WTC11 (cell line): ENCODE measurements around the gene MSL1. TPM values are rescaled to one million over a fixed set of nuclear protein-coding genes. Genes with fewer than 3 reads are reported as not detected.

Source experiments
- ATAC-seq: fragments of 200-7000 bp; cut with Tn5 transposase; 2 replicates; pipeline ENCODE4 v1.10.0; 2021; ENCODE audit warnings: mild to moderate bottlenecking, moderate library complexity
- CTCF ChIA-PET: fragments of 300-600 bp; sonication (Branson Sonifier 250); formaldehyde crosslinking; loops from one replicate; lab custom pipeline; 2021; ENCODE audit warnings: antibody characterized with exemption; lab: Charles Lee
- POLR2A ChIA-PET: fragments of 350-600 bp; sonication (Branson Sonifier 250); formaldehyde crosslinking; loops from one replicate; lab custom pipeline; 2021; ENCODE audit warnings: antibody characterized with exemption; lab: Charles Lee
- DNase-seq: peaks from one replicate; pipeline ENCODE4 v3.0.0; 2021; ENCODE audit warnings: low spot score
- H3K27ac Mint-ChIP-seq: 2 replicates; pipeline ENCODE4 v1.8.0; 2021; ENCODE audit warnings: mixed read lengths
- H3K27me3 Mint-ChIP-seq: 2 replicates; pipeline ENCODE4 v1.8.0; 2021; ENCODE audit warnings: low read depth, mild to moderate bottlenecking, moderate library complexity, mixed read lengths
- H3K36me3 Mint-ChIP-seq: 2 replicates; pipeline ENCODE4 v1.8.0; 2021; ENCODE audit warnings: mixed read lengths
- H3K4me1 Mint-ChIP-seq: 2 replicates; pipeline ENCODE4 v1.8.0; 2022; ENCODE audit warnings: mixed read lengths
- H3K4me3 Mint-ChIP-seq: 2 replicates; pipeline ENCODE4 v1.8.0; 2021; ENCODE audit warnings: mild to moderate bottlenecking, moderate library complexity, mixed read lengths
- H3K9me3 Mint-ChIP-seq: 2 replicates; pipeline ENCODE4 v1.8.0; 2021; ENCODE audit warnings: mixed read lengths
- ATF1 ChIP-seq: sonication (generic); formaldehyde crosslinking; IDR thresholded peaks from 2 replicates; pipeline ENCODE4 v1.8.1; 2023; ENCODE audit warnings: mild to moderate bottlenecking, moderate library complexity, missing genetic modification reagents
- ATF3 ChIP-seq: sonication (generic); formaldehyde crosslinking; conservative IDR thresholded peaks from 2 replicates; pipeline ENCODE4 v1.8.1; 2022; ENCODE audit warnings: mild to moderate bottlenecking, missing genetic modification reagents
- ATF6 ChIP-seq: sonication (generic); formaldehyde crosslinking; IDR thresholded peaks from 2 replicates; pipeline ENCODE4 v1.8.1; 2023; ENCODE audit warnings: mild to moderate bottlenecking, missing genetic modification reagents
- HMGA2 ChIP-seq: fragments of 250-450 bp; sonication (Bioruptor Pico); IDR thresholded peaks from 2 replicates; pipeline ENCODE4 v1.4.0; 2021; ENCODE audit warnings: mild to moderate bottlenecking, moderate library complexity
- IRF1 ChIP-seq: sonication (generic); formaldehyde crosslinking; IDR thresholded peaks from 2 replicates; pipeline ENCODE4 v1.8.0; 2023; ENCODE audit warnings: missing genetic modification reagents
- IRF2 ChIP-seq: sonication (generic); formaldehyde crosslinking; IDR thresholded peaks from 2 replicates; pipeline ENCODE4 v1.8.0; 2022; ENCODE audit warnings: low read depth, missing genetic modification reagents, borderline replicate concordance
- JAZF1 ChIP-seq: fragments of 250-450 bp; sonication (Bioruptor Pico); IDR thresholded peaks from 2 replicates; pipeline ENCODE4 v1.9.0; 2021; ENCODE audit warnings: moderate library complexity, mild to moderate bottlenecking, inconsistent platforms
- JUN ChIP-seq: sonication (generic); formaldehyde crosslinking; IDR thresholded peaks from 2 replicates; pipeline ENCODE4 v1.8.0; 2023; ENCODE audit warnings: mild to moderate bottlenecking, missing genetic modification reagents
- KAT7 ChIP-seq: sonication (generic); formaldehyde crosslinking; IDR thresholded peaks from 2 replicates; pipeline ENCODE4 v1.8.1; 2023; ENCODE audit warnings: missing genetic modification reagents, mild to moderate bottlenecking, borderline replicate concordance
- NFE2L1 ChIP-seq: sonication (generic); formaldehyde crosslinking; IDR thresholded peaks from 2 replicates; pipeline ENCODE4 v1.8.1; 2023; ENCODE audit warnings: missing genetic modification reagents
- NR2C2 ChIP-seq: sonication (generic); formaldehyde crosslinking; IDR thresholded peaks from 2 replicates; pipeline ENCODE4 v1.8.0; 2022; ENCODE audit warnings: mild to moderate bottlenecking, missing genetic modification reagents
- PRDM15 ChIP-seq: sonication (generic); formaldehyde crosslinking; IDR thresholded peaks from 2 replicates; pipeline ENCODE4 v1.8.0; 2022; ENCODE audit warnings: missing genetic modification reagents
- PRRX2 ChIP-seq: fragments of 250-450 bp; sonication (Bioruptor Pico); IDR thresholded peaks from 2 replicates; pipeline ENCODE4 v1.8.0; 2021; ENCODE audit warnings: mild to moderate bottlenecking
- RELA ChIP-seq: sonication (generic); formaldehyde crosslinking; IDR thresholded peaks from 2 replicates; pipeline ENCODE4 v1.8.1; 2022; ENCODE audit warnings: missing genetic modification reagents, mild to moderate bottlenecking, borderline replicate concordance
- SP1 ChIP-seq: sonication (generic); formaldehyde crosslinking; conservative IDR thresholded peaks from 2 replicates; pipeline ENCODE4 v1.8.1; 2022; ENCODE audit warnings: missing genetic modification reagents
- USF1 ChIP-seq: sonication (generic); formaldehyde crosslinking; IDR thresholded peaks from 2 replicates; pipeline ENCODE4 v1.8.0; 2022; ENCODE audit warnings: mild to moderate bottlenecking, missing genetic modification reagents
- ZNF423 ChIP-seq: fragments of 250-450 bp; sonication (Bioruptor Pico); IDR thresholded peaks from 2 replicates; pipeline ENCODE4 v2.1.2; 2022; ENCODE audit warnings: mild to moderate bottlenecking, moderate library complexity
- ZNF532 ChIP-seq: fragments of 250-450 bp; sonication (Bioruptor Pico); IDR thresholded peaks from 2 replicates; pipeline ENCODE4 v1.9.0; 2021; ENCODE audit warnings: mild to moderate bottlenecking, borderline replicate concordance
- total RNA-seq: library from RNA; stranded (reverse); gene quantifications from 3 replicates; pipeline ENCODE4 v1.2.3, GENCODE V29; 2021
- TF ChIP-seq, protein P1 (sequence below): sonication (generic); formaldehyde crosslinking; IDR thresholded peaks from 2 replicates; pipeline ENCODE4 v1.8.0; 2023; ENCODE audit warnings: mild to moderate bottlenecking, missing genetic modification reagents
- TF ChIP-seq, protein P2 (sequence below): fragments of 250-450 bp; sonication (Bioruptor Pico); IDR thresholded peaks from 2 replicates; pipeline ENCODE4 v1.9.0; 2021; ENCODE audit warnings: moderate library complexity, mild to moderate bottlenecking, inconsistent platforms, borderline replicate concordance

The MSL1 gene
- total RNA-seq, 1 experiment from 2014 or later = 78.1 TPM

DNA sequence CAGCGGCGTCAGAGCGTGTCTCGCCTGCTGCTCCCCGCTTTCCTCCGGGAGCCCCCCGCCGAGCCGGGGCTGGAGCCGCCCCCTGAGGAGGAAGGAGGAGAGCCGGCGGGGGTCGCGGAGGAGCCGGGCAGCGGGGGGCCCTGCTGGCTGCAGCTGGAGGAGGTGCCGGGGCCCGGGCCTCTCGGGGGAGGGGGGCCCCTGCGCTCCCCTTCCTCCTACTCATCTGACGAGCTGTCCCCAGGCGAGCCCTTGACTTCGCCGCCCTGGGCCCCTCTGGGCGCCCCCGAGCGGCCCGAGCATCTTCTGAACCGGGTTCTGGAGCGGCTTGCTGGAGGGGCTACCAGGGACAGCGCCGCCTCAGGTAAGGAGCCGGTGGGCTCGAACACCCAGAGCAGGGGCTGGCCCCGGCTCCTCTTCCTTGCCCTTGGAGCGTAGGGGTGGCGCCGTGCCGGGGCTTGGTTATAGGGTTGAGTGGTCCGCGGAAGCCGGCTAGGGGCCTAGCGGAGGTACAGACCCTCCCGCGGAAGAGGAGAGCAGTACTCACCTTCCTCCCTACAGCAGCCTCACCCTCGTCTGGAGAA lies 56.3 kb downstream of the MSL1 start:
- H3K9me3 Mint-ChIP-seq = no peaks in the 10 kb centered on the region
- peaks cover 20% of the 10 kb centered on the region for H3K4me1 Mint-ChIP-seq
- H3K36me3 Mint-ChIP-seq = peaks cover 10% of the 10 kb centered on the region
- ATAC-seq = peak; percentile 60
- peak; percentile 69 for DNase-seq
- ChIA-PET CTCF (interaction anchor here (0.5 to 7.4 kb wide), 11 partner anchors 10 to 184 kb away, joined by 3 to 75 read pairs (median 3); partner anchors contain the start of genes NR1D1 and WIPF2), POLR2A (interaction anchor here (0.9 to 1.4 kb wide), 3 partner anchors 13 to 65 kb away, joined by 3 read pairs; no protein-coding TSS in a partner anchor)
- no peak overlapping the region for H3K27ac Mint-ChIP-seq
- H3K27me3 Mint-ChIP-seq = no peaks in the 10 kb centered on the region
- peak overlapping the region; percentile 65 for H3K4me3 Mint-ChIP-seq
- TF ChIP-seq USF1 (CRISPR knock-in tag) (no peak), HMGA2 (CRISPR knock-in tag) (no peak), ZNF423 (CRISPR knock-in tag) (peak; percentile 67; the same call in 1 of the 2 replicates), IRF1 (no peak), RELA (CRISPR knock-in tag) (no peak), ATF6 (CRISPR knock-in tag) (no peak), ATF1 (CRISPR knock-in tag) (no peak), IRF2 (no peak), JUN (CRISPR knock-in tag) (no peak), KAT7 (no peak), JAZF1 (CRISPR knock-in tag) (no peak), NR2C2 (CRISPR knock-in tag) (no peak), ATF3 (CRISPR knock-in tag) (no peak), NFE2L1 (CRISPR knock-in tag) (no peak), PRDM15 (CRISPR knock-in tag) (no peak), PRRX2 (CRISPR knock-in tag) (no peak), ZNF532 (CRISPR knock-in tag) (no peak), SP1 (0 out of 2 replicates have a peak, but pooled peaks have one; percentile 27)
- TF ChIP-seq, protein P1, sequence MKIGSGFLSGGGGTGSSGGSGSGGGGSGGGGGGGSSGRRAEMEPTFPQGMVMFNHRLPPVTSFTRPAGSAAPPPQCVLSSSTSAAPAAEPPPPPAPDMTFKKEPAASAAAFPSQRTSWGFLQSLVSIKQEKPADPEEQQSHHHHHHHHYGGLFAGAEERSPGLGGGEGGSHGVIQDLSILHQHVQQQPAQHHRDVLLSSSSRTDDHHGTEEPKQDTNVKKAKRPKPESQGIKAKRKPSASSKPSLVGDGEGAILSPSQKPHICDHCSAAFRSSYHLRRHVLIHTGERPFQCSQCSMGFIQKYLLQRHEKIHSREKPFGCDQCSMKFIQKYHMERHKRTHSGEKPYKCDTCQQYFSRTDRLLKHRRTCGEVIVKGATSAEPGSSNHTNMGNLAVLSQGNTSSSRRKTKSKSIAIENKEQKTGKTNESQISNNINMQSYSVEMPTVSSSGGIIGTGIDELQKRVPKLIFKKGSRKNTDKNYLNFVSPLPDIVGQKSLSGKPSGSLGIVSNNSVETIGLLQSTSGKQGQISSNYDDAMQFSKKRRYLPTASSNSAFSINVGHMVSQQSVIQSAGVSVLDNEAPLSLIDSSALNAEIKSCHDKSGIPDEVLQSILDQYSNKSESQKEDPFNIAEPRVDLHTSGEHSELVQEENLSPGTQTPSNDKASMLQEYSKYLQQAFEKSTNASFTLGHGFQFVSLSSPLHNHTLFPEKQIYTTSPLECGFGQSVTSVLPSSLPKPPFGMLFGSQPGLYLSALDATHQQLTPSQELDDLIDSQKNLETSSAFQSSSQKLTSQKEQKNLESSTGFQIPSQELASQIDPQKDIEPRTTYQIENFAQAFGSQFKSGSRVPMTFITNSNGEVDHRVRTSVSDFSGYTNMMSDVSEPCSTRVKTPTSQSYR (CRISPR knock-in tag) = no peak
- TF ChIP-seq, protein P2, sequence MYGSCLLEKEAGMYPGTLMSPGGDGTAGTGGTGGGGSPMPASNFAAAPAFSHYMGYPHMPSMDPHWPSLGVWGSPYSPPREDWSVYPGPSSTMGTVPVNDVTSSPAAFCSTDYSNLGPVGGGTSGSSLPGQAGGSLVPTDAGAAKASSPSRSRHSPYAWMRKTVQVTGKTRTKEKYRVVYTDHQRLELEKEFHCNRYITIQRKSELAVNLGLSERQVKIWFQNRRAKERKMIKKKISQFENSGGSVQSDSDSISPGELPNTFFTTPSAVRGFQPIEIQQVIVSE (CRISPR knock-in tag) = no peak
